ENCODE results near the gene EPHB1. TPM values are rescaled to one million over a fixed set of nuclear protein-coding genes. Genes with fewer than 3 reads are reported as not detected.
"Not testable (repeated sequence)": the region's sequence is repeated elsewhere in the genome, so short reads cannot be mapped to it uniquely, and the experiment has no call there.

The EPHB1 gene
- total RNA-seq, 2 experiments from 2014 or later, result 0.32 TPM; not detected in 1

GRCh38 chr3:135018149-135018923 lies 223.3 kb downstream of the EPHB1 start:
- intact Hi-C loops (cut with micrococcal nuclease), result no loop called here
- no peaks in the 10 kb centered on the region for H3K36me3 Mint-ChIP-seq (ENCODE audit: low read depth)
- peaks cover 4% of the 10 kb centered on the region for H3K27me3 Mint-ChIP-seq (ENCODE audit: low read depth)
- CTCF ChIA-PET, result no interaction called here
- no peaks in the 10 kb centered on the region for H3K9me3 Mint-ChIP-seq
- no peak overlapping the region for H3K4me3 Mint-ChIP-seq
- DNase-seq, result no peak
- H3K27ac Mint-ChIP-seq, result no peak overlapping the region
- no peaks in the 10 kb centered on the region for H3K4me1 Mint-ChIP-seq (ENCODE audit: low read depth)

- peaks cover 4% of the 10 kb centered on the region for H3K27me3 Mint-ChIP-seq (ENCODE audit: low read depth)
- CTCF ChIA-PET, result no interaction called here
- H3K27ac Mint-ChIP-seq, result no peak overlapping the region
- H3K9me3 Mint-ChIP-seq, result no peaks in the 10 kb centered on the region
- no peak for DNase-seq
- H3K4me1 Mint-ChIP-seq (ENCODE audit: low read depth), result no peaks in the 10 kb centered on the region
- H3K36me3 Mint-ChIP-seq (ENCODE audit: low read depth), result no peaks in the 10 kb centered on the region
- intact Hi-C loops (cut with micrococcal nuclease), result no loop called here
- no peak overlapping the region for H3K4me3 Mint-ChIP-seq
Measured at GRCh38 chr3:135020181-135020580, 225.1 kb downstream of the EPHB1 start.

- H3K27me3 Mint-ChIP-seq (ENCODE audit: low read depth), result no peaks in the 10 kb centered on the region
- CTCF ChIA-PET, result no interaction called here
- H3K9me3 Mint-ChIP-seq, result no peaks in the 10 kb centered on the region
Measured at GRCh38 chr3:135023996-135024658, 229.1 kb downstream of the EPHB1 start.

GRCh38 chr3:135030768-135031615 lies 235.9 kb downstream of the EPHB1 start:
- H3K4me3 Mint-ChIP-seq; H3K27ac Mint-ChIP-seq; H3K36me3 Mint-ChIP-seq (ENCODE audit: low read depth); DNase-seq; H3K4me1 Mint-ChIP-seq (ENCODE audit: low read depth); intact Hi-C loops (cut with micrococcal nuclease); CTCF ChIA-PET; H3K9me3 Mint-ChIP-seq: not testable (repeated sequence)
- H3K27me3 Mint-ChIP-seq (ENCODE audit: low read depth), result peaks cover 13% of the 10 kb centered on the region

More at GRCh38 chr3:135023996-135024658, 229.1 kb downstream of the EPHB1 start:
- Mint-ChIP-seq H3K27ac (no peak overlapping the region), H3K4me1 (ENCODE audit: low read depth) (no peaks in the 10 kb centered on the region), H3K4me3 (no peak overlapping the region), H3K36me3 (ENCODE audit: low read depth) (no peaks in the 10 kb centered on the region)
- intact Hi-C loops (cut with micrococcal nuclease), result no loop called here
- no peak for DNase-seq

- DNase-seq, result no peak
Measured at GRCh38 chr3:135033737-135034136, 238.7 kb downstream of the EPHB1 start.

GRCh38 chr3:135034291-135034768 lies 239.3 kb downstream of the EPHB1 start:
- intact Hi-C loops (cut with micrococcal nuclease), result no loop called here
- DNase-seq, result no peak
- Mint-ChIP-seq H3K27me3 (ENCODE audit: low read depth) (peaks cover 15% of the 10 kb centered on the region), H3K4me1 (ENCODE audit: low read depth) (no peaks in the 10 kb centered on the region), H3K27ac (no peak overlapping the region), H3K4me3 (no peak overlapping the region), H3K36me3 (ENCODE audit: low read depth) (no peaks in the 10 kb centered on the region), H3K9me3 (no peaks in the 10 kb centered on the region)
- CTCF ChIA-PET, result no interaction called here

More at GRCh38 chr3:135033737-135034136, 238.7 kb downstream of the EPHB1 start:
- Mint-ChIP-seq H3K27me3 (ENCODE audit: low read depth) (peaks cover 15% of the 10 kb centered on the region), H3K4me3 (no peak overlapping the region), H3K4me1 (ENCODE audit: low read depth) (no peaks in the 10 kb centered on the region), H3K36me3 (ENCODE audit: low read depth) (no peaks in the 10 kb centered on the region), H3K9me3 (no peaks in the 10 kb centered on the region), H3K27ac (no peak overlapping the region)
- intact Hi-C loops (cut with micrococcal nuclease), result no loop called here
- CTCF ChIA-PET, result no interaction called here

- H3K27me3 Mint-ChIP-seq (ENCODE audit: low read depth), result peaks cover 15% of the 10 kb centered on the region
- no peak overlapping the region for H3K4me3 Mint-ChIP-seq
- H3K27ac Mint-ChIP-seq, result no peak overlapping the region
- intact Hi-C loops (cut with micrococcal nuclease), result no loop called here
- no peaks in the 10 kb centered on the region for H3K9me3 Mint-ChIP-seq
- no peaks in the 10 kb centered on the region for H3K4me1 Mint-ChIP-seq (ENCODE audit: low read depth)
- DNase-seq, result no peak
- H3K36me3 Mint-ChIP-seq (ENCODE audit: low read depth), result no peaks in the 10 kb centered on the region
- CTCF ChIA-PET, result no interaction called here
Measured at GRCh38 chr3:135034891-135035440, 239.9 kb downstream of the EPHB1 start.

GRCh38 chr3:135038186-135038585 lies 243.1 kb downstream of the EPHB1 start:
- Mint-ChIP-seq H3K36me3 (ENCODE audit: low read depth) (no peaks in the 10 kb centered on the region), H3K27me3 (ENCODE audit: low read depth) (peaks cover 3% of the 10 kb centered on the region), H3K27ac (no peak overlapping the region), H3K4me3 (no peak overlapping the region), H3K9me3 (no peaks in the 10 kb centered on the region), H3K4me1 (ENCODE audit: low read depth) (no peaks in the 10 kb centered on the region)
- no peak for DNase-seq
- intact Hi-C loops (cut with micrococcal nuclease), result no loop called here
- CTCF ChIA-PET, result no interaction called here

GRCh38 chr3:135039536-135039935 lies 244.5 kb downstream of the EPHB1 start:
- H3K27me3 Mint-ChIP-seq (ENCODE audit: low read depth); CTCF ChIA-PET; H3K4me1 Mint-ChIP-seq (ENCODE audit: low read depth); H3K36me3 Mint-ChIP-seq (ENCODE audit: low read depth); DNase-seq; H3K4me3 Mint-ChIP-seq; intact Hi-C loops (cut with micrococcal nuclease); H3K9me3 Mint-ChIP-seq; H3K27ac Mint-ChIP-seq: not testable (repeated sequence)

- no peak overlapping the region for H3K4me3 Mint-ChIP-seq
- intact Hi-C loops (cut with micrococcal nuclease), result no loop called here
- no peaks in the 10 kb centered on the region for H3K9me3 Mint-ChIP-seq
- H3K27me3 Mint-ChIP-seq (ENCODE audit: low read depth), result peaks cover 3% of the 10 kb centered on the region
- H3K36me3 Mint-ChIP-seq (ENCODE audit: low read depth), result no peaks in the 10 kb centered on the region
- no peak overlapping the region for H3K27ac Mint-ChIP-seq
- DNase-seq, result no peak
- no peaks in the 10 kb centered on the region for H3K4me1 Mint-ChIP-seq (ENCODE audit: low read depth)
- CTCF ChIA-PET, result no interaction called here
Measured at GRCh38 chr3:135040321-135041240, 245.5 kb downstream of the EPHB1 start.

- no peak for DNase-seq
- H3K27me3 Mint-ChIP-seq (ENCODE audit: low read depth), result no peaks in the 10 kb centered on the region
- no peaks in the 10 kb centered on the region for H3K9me3 Mint-ChIP-seq
- H3K4me3 Mint-ChIP-seq, result no peak overlapping the region
- H3K27ac Mint-ChIP-seq, result no peak overlapping the region
- intact Hi-C loops (cut with micrococcal nuclease), result no loop called here
- H3K4me1 Mint-ChIP-seq (ENCODE audit: low read depth), result no peaks in the 10 kb centered on the region
- CTCF ChIA-PET, result no interaction called here
- H3K36me3 Mint-ChIP-seq (ENCODE audit: low read depth), result no peaks in the 10 kb centered on the region
Measured at GRCh38 chr3:135041601-135042000, 246.5 kb downstream of the EPHB1 start.

Measured in activated naive CD4-positive, alpha-beta T cell treated with anti-CD3 and anti-CD28 coated beads for 36 hours (primary cell).